ENCODE results near the gene SYVN1.

The SYVN1 gene

DNA sequence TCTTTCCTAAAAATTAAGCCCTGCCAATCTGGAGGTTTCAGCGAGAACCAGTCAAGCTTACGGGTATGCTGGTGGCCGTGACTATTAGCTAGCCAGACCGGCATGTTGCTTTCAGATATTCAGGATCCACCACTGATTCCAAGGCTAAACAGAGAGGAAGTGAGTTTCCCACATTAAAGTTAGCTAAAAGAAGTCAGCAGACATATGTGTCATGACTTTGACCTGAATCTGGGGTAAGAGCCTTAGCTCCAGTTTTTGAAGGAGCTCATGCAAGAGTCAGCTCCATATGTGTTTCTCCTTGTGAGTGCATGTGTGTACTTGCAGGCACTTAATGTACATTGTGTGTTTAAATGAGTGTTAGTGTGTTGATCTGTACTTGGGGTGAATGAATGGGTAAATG lies 48.9 kb downstream of the SYVN1 start:
- no peak for FAIRE-seq

DNA sequence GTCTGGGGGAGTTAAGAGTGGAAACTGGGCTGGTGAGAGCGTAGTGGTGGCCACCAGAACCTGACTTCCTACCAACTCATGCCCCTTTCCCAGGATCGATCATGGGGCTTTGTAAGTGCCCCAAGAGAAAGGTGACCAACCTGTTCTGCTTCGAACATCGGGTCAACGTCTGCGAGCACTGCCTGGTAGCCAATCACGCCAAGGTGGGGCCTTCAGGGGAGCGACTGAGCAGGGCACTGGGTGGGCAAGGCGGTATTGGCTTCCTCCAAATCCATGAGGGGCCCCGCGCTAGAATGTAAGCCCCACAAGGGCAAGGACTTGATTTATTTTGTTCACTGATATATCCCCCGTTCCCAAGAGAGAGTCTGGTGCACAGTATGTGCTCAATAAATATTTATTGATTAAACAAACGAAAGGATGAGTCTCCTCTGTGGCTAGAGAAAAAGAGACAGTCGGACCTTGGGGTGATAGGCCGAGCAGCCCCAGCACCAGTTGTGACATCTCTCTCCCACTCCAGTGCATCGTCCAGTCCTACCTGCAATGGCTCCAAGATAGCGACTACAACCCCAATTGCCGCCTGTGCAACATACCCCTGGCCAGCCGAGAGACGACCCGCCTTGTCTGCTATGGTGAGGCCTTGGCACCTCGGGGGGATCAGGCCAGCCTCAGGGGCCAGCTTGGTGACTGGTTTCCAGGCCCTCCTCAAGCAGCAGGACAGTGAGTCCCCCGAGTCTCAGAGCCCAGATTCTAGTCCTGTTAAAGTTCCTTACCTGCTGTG lies 49.5 kb downstream of the SYVN1 start:
- FAIRE-seq, result no peak

DNA sequence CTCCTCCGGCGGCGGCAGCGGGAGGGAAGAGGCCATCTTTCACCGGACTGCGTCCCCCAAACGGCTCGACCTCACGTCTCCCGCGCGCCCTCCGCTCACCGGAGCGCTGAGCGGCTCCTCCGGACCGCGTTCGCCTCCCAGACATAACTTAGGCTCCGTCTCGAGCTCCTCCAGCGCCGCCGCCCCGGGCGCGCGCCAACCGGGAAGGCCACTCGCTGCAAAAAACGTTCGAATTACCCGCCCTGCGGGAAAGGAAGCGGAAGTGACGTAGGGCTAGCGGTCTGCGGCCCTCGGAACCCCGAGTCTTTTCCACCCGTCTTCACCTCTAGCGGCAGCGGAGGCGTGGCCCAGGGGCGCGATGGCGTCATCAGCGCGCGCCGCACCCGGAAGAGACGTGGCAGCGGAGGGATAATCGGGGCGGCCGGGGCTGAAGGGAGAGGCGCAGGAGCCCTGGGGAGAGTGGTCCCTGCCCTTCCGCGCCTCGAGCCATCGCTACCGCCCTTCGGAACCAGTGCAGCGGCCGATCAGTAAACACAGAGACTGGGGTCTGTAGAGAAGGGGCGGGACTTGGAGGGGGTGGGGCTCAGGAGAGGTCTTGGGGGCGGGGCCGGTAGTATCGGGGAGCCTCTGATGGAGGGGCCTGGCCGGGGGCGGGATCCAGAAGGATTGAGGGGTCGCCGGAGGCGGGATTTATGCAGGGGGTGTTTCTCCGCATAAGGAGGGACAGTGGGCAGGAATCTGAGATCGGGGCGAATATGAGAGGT lies 50.3 kb downstream of the SYVN1 start, which contains the start of the genes CDCA5 and ZFPL1:
Gene CDCA5, minus strand, starts transcription at position 207 of the 764 bp plus-strand sequence. Its CDS starts 62 bp downstream, at position 145.
Gene ZFPL1, plus strand, starts transcription at position 389 of the 764 bp plus-strand sequence. CDS start 477 bp downstream, outside the sequence.
- FAIRE-seq, result peak; percentile 49

DNA sequence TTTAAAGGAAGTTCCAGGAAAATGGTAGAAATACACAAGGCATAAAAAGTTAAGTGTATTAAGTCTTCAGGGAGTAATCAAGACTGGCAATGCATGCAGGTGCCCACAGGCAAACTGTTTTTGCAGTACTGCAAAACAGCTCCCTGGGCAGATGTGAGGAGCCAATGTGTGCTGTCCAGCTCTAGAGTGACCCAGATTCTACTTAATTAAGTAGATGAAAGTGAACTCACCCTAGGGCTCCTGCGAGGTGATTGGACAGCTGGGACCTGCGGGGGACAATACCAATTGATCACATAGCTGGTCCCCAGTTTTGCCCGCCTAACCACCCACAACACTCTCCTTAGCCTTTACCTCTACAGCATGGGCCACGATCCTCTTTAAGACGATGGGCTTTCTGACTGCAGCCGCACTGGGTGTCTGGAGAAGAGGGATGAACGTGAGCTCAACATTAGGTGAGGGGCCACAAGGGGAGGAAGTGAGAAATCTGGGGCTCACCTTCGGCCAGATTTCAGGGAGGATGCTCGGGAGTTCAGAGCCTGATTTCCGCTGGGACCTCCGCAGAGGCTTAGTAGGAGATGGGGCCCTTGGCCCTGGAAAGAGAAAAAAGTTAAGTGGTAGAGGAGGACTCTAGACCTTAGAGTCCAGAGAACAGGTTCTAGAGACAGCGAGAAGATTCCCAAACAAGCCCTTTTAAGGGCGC lies 51.0 kb downstream of the SYVN1 start:
- no peak for FAIRE-seq

DNA sequence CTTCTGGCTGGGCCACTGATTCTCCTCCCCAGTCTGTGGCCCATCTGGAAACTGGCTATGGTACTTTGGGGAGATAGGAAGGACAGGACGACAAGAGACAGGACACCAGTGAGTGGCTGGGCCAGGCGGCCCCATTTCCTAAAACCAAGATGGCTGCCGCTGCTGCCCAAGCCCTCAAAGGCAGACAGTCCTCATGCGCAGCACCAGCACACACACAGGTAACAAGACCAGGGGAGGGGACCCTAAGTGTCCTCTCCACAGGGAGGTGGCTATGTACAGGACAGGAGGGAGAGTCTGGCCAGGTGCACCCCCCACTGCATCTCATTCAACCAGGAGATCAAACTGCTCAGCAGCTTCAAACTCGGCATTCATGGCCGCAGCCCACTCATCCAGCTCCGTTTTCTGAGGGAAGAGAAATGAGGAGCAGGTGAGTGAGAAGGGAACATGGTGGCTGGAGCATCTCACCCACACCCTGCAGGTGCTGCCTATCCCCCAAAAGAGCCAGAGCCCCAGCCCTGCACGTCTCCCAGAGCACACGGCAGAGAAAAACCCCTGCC lies 55.5 kb downstream of the SYVN1 start:
- no peak for FAIRE-seq

DNA sequence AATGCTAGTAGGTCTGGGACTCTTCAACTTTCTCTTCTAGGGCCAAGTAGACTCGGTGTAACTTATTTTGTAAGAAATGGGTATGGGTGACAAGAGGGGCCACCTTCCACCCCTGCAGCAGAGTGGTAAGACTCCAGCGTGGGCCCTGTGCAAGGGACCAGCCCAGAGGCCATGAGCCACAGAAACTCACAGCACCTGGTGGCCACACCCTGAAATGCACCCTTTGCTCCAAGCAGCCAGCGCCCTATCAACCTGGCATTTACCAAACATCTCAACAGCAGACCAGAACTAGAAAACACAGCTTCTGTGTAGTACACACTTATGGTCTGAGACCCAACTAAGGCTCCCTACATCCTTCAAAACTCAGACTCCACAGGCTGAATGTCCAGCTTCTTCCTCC lies 56.2 kb downstream of the SYVN1 start:
- no peak for FAIRE-seq

DNA sequence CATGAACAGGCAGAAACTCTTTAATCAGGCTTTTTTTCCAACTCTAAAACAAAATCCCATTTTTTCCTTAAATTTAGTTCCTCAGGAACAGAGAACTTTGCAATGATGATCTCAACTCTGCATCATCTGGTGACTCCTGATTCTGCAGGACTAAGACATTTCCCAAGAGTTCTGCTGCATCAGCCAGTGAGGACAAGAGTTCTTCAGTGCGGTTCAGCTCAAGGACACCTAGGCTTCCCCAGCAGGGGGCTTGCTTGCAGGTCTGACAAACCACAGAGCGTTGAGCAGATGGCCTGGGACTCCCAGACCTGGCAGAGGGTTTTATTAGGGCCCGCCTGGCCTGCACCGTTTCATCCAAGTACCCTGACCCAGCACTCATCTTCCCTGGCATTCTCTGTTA lies 56.9 kb downstream of the SYVN1 start:
- FAIRE-seq, result no peak

Data from G401.6 (cell line).